Measurements from ENCODE around the gene PCED1A.
A peak's percentile ranks its signal among the peaks of the same experiment; 100 is the strongest.
"Not testable (repeated sequence)": the region's sequence is repeated elsewhere in the genome, so short reads cannot be mapped to it uniquely, and the experiment has no call there.

PCED1A gene

DNA sequence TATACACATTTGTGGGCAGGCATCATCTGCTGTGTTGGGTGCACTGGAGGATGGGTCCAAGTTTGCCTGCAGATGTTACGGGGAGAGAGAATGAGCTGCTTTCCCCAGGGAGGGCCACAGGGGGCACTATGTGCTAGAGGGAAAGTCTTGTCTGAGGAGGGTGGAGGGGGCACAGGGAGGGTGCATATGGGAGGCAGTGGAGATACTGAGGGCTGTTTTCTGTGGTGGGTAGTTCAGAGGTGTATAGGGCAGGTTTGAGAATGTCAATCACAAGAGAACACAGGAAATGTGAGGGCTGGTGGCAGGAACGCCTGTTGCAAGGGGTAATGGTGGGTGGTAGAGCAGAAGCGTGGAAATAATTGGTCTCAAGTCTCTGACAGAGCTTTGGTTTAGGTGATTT is 25.2 kb upstream of the PCED1A start:
- no peak for DNase-seq (ENCODE audit: low spot score)

DNA sequence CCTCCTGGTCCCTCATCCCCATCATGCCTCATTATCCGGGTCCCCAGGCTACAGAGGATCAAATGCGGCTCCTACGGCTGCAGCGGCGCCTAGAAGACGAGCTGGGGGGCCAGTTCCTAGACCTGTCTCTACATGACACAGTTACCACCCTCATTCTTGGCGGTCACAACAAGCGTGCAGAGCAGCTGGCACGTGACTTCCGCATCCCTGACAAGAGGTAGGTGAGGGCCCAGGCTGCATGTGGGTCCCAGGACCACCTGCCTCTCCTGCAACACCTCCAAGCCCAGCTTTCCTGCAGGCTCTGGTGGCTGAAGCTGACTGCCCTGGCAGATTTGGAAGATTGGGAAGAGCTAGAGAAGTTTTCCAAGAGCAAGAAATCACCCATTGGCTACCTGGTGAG is 24.6 kb upstream of the PCED1A start:
- DNase-seq (ENCODE audit: low spot score): no peak

DNA sequence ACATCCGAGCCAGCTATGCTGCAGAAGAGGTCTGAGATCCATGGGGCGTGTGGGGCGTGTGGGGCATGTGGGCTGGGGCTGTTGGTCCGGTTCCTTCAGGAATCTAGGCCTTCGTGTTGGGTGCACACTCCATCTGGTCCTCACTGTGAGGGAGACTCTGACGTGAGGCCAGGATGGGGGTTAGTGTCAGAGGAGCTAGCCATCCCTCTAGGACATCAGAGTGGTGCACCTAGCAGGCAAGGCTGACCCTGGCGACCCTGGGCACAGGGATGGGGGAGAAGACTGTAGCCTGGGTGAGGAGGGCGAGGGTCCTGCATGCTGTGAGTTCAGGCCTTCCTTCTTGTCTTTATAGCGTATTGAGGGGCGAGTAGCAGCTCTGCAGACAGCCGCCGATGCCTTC is 24.2 kb upstream of the PCED1A start:
- no peak for DNase-seq (ENCODE audit: low spot score)

DNA sequence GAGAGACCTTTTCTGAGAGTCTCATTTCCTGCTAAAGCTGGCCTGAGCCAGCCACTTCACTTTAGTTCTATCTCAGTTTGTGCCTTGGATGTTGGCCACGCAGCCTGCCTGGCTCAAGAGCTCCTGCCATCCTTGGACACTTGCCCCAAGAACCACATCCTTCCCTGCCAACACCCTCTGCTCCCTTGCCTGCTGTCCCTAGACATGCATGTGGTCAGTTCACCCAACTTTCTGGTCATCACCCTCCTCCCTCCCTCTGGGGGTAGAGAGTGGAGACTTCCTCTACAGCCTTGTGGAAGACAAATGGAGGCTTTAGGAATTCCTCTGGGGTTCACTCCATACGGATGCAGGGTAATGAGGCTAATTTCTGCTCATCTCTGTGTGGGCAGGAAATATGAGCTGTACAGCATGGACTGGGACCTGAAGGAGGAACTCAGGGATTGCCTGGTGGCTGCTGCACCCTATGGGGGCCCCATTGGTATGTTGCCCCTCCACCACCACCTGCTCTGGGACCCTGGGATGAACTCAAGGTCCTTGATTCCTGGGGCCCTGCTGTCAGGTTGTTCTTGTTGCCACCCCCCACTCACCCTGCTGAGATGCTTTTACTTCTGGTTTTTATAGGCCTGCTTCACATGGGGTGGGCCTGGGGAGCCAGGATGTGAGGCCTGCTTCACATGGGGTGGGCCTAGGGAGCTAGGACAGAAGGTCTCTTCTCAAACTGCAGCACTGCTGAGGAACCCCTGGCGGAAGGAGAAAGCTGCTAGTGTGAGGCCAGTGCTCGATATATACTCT is 19.1 kb upstream of the PCED1A start:
- DNase-seq (ENCODE audit: low spot score): peak; percentile 27

DNA sequence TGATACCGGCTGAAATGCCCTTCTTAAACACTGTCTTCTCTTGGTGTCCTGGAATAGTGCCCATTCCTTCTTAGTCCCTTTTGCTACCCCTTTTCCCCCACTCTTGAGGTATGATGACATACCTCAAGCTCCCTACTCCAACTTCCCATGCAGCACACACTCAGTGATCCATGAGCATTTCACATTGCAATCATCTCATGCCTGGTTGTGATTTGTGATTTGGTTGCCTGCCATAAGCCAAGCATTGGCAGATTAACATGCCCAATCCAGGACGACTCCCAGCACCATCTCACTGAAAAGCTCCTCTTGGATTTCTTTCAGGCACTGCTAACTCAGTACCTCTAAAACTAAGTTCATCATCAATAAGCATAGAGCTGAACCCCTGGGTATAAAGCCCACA is 18.1 kb upstream of the PCED1A start:
- DNase-seq (ENCODE audit: low spot score): no peak

DNA sequence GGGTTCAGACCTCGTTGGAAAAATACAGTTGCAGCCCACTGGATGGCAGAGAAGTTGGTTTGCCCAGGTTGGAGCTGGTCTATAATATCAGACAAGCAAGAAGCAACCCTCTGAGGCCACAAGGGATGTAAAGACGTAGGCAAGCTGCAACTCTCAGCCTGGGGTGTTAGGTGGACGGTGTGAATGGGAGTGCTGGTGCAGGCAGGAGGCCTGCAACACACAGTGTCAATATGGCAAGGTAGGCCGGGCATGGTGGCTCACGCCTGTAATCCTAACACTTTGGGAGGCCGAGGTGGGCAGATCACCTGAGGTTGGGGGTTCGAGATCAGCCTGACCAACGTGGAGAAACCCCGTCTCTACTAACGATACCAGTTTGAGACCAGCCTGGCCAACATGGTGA is 10.6 kb upstream of the PCED1A start:
- no peak for DNase-seq (ENCODE audit: low spot score)

DNA sequence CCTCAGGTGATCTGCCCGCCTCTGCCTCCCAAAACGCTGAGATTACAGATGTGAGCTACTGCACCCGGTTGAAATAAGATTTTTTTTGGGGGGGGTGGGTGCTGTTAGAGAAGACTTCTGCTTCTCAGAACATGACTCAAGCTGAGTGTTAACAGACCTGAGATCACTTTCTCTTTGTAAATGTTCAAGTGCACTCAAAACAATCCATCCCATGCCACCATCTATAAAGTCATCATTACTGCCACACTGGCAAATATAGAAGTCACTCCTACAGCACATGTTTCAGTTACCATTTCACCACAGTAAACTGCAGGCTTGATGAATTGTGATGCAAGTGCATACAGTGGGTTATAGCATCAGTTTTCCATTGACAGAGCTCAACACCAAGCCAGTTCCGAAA is 9.1 kb upstream of the PCED1A start:
- DNase-seq (ENCODE audit: low spot score): no peak

DNA sequence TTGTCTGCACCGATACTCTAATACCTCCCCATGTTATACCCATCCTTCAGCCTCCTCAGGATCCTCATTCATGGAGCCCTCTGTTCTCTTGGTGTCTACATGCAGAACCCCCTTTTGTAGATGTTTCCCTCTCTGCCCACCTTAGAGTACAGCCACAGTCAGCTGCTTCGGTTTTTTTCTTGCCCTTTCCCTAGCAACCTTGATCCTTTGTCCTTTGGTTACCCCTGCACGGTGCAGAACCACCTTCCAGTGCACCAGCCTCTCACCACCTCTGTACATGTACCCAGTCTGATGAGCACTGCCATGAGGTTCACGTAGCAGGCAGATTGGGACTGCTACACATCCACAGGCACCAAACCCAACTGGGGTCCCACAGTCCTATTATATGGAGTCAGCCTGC is 7.3 kb upstream of the PCED1A start:
- no peak for DNase-seq (ENCODE audit: low spot score)

DNA sequence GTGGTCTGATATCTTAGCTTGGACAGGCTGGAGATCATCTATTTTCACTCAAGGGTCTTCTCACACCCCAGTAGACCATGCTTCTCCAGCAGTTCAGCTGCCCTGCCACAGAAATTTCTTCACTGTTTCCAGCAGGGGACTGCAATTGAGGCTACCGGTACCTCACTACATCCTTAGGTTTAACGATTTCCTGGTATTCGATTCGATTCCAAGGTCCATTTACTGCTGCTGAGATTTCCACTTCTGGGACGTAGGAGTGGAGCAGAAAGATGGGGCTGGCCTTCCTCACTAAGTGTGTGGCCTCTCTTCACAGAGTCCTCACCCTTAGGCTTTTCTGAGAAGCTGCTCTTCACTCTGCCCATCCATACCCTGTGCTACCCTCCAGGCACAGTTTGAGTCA is 6.2 kb upstream of the PCED1A start:
- DNase-seq (ENCODE audit: low spot score): no peak

DNA sequence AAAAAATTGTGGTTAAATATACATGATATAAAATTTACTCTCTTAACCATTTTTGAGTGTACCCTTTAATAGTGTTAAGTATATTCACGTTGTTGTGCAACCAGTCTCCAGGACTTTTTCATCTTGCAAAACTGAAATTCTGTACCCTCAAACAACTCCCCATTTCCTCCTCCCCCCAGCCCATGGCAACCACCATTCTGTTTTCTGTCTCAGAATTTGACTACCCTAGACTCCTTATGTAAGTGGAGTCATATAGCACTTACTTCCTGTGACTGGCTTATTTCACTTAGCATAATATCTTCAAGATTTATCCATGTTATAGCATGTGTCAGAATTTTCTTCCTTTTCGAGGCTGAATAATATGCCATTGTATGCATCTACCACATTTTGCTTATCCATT is 5.2 kb upstream of the PCED1A start:
- no peak for DNase-seq (ENCODE audit: low spot score)

DNA sequence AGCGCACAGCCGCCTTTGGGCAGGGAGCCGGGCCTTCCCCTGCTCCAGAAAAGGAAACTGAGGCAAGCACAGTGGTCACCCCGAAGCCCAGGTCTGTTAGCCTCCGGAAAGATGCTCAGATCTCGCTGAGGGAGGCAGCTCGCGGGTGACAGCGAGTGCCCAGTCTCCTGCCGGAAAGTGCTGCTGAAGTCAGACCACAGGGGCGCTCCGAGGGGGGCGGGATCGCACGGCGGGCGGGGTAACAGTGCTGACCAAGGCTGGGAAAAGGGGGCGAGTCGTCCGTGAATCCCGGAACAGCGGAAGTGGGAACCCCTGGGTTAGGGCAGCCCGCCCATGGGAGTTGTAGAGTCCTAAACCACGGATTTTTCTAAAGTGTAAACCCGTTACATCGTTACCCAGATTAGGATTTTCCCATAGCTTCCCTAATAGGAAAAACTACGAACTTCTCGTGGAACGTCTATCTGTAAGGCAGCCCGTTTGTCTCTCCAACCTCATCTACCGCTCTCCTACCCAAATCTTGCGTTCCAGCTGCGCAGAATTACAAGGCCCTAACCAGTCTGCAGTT is 594 bp upstream of the PCED1A start:
- no peak for DNase-seq (ENCODE audit: low spot score)

DNA sequence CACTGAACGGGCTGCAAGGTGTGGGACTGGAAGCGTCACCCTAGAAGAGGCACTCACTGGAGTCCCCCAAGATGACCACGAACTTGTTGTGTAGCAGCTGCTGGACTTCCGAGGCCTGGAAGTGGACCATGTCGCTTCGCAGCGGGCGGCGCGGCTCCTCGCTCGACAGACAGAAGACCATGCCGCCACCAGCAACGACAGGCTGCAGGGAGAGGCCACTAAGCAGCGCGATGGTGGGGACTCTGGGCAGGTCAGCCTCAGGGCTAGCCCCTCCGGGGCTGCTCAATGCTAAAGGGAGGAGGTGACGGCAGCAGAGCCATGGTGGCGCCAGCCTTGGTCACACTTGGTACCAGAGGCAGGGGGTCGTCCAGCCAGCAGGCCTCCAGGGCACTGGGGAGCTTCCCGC is 720 bp downstream of the PCED1A start:
- no peak for DNase-seq (ENCODE audit: low spot score)

DNA sequence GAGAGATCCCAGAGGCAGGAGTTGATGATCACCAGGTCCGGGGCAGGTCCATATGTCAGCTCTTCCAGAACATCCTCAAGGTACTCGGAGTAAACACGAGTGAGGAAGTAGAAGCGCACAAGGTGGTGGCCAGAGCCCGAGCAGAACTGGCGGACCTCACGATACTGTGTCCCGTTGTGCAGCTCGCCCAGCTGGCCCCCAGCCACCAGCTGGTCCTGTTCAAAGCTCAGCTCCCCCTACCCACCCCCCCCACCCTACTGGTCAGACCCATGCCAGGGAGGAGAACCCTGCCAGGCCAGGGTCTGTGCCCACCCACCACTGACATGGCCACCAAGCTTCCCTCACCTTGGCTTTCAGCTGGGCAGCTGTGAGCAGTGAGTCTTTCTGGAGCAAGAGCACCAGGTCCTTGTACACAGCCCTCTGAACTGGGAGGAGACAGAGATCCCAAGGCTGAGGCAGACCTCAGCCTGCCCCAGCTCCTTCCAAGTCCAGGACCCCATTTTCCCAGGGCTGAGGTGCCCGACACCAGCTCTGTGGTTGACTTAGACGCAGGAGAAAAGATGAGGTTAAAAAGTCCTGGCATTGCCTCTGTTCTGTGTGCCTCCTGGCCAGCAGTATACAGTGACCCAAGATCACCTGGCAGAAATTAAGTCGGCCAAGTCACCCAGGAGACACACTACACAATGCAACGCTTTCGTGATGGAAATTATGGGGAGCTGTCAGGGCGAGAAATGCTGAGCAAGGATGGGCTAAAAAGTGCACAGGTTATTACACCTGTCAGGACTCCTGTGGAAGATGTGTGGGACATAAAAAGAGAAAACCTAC is 1.4 kb downstream of the PCED1A start:
- DNase-seq (ENCODE audit: low spot score): no peak

DNA sequence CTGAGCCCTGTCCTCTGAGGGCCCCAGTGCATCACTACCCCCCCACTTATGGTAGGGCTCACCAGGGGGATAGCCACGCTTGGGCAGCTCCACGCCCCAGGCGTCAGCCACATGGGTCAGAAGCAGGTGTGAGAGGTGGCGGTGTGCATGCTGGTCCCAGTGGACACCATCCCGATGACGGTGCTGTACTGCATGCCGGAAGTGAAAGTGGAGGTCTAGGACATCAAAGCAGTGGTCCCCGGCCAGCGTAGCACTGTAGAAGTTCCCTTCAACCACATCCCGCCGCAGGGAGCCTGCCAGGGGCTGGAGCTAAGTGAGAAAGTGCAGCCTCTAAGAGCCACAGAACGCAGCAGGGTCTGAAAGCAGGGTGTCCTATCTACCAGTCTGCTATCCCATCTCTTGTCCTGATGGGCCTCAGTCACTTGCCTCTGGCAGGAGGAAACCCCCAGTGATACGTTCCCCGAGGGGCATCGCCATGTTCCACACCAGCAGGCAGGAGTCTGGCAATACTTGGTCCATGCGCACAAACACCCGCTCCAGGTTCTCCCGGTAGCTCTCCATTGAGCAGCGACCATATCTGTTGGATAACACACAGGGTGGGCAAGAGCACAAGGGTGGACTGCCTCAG is 2.2 kb downstream of the PCED1A start:
- DNase-seq (ENCODE audit: low spot score): no peak

DNA sequence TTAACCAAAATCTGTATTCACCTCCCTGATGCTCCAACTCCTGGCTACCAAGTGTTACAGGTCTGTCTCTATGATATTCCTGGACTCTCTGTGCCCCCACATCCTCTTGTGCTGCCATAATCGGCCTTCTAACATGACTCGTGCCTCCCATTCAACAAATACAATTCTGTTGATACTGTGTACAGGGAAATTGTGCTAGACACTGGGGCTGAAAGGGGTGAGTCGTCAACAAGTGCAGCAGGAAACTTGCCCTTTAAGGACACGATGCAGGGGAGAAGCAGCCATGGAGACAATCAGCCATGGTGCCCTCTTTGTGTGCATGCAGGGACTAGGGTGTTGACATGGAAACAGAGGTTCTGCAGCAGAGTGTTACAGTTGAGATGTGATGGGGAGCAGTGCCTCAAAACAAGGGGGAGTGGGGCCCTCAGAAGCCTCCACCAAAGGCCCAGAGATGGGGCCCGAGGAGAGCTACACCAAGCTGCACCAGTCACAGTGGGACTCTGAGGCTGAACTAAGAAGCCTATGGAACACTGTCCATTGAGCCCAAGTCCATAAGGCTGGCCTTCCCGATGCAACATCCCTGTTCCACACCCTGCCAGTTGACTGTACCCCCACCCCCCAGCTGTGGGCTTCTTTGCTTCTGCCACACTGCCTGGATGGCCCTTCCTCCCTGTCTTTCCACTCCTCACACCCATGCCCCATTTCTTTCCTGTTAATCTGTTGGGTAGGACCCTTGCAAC is 3.1 kb downstream of the PCED1A start:
- no peak for DNase-seq (ENCODE audit: low spot score)

DNA sequence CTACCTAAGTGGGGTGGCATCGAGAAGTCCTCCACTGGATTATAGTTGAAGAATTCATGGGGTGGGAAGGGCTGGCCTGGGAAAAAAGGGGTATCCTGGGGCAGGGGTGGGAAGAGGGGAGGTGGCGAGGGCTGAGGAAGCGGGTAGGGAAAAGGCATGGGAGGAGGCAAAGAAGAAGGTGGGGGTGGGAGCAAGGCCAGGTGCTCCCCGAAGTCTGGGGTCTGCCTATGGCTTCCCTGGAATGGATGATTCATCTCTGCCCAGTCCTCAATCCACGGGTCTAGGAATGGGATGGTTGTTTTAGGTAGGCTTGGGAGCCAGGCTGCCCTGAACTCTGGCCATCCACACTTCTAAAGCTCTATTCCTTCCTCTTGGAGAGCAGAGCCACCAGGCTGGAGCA is 4.4 kb downstream of the PCED1A start:
- DNase-seq (ENCODE audit: low spot score): no peak

DNA sequence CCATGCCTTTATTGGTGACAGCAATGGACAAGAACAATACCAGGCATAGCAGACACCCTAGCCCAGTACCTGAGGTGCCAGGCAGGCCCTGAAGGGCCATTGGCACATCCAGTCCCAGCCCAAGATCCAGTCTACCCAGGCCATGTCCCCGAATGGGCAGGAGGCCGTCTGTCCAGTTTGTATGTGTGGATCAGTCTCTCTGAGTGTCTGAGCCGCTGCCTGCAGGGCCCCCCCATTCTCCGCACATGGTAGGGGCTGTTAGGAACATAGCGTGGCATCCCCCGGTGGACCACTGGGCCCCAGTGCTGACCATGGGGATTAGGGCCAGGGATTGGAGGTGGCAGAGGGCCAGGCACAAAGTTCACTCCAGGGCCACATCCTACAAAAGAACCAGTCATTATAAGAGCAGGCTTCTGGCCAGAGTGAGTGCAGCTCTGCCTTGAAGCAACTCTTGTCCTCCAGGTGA is 5.1 kb downstream of the PCED1A start:
- DNase-seq (ENCODE audit: low spot score): no peak

DNA sequence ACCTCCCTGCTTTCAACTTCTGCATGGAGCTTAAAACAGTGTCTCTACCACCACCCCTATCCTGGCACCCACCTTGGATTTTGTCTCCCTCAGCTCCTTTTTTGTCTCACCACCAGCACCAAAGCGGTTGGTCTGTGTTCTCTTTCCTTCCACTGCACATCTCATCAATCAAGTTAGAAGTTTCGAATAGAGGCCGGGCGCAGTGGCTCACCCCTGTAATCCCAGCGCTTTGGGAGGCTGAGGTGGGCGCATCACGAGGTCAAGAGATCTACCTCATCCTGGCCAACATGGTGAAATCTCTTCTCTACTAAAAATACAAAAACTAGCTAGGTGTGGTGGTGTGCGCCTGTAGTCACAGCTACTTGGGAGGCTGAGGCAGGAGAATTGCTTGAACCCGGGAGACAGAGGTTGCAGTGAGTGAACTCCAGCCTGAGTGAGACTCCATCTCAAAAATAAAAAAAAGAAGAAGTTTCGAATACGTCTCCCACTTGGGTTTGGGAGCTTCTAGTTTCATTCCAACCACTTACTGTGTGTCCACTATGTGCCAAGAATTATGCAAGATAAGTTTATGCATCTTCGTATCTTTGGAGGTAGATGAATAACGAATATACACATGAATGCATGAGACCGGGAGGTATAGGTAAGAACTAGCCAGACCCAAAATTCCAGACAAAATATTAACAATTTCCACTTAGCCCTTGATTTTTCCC is 5.9 kb downstream of the PCED1A start:
- no peak for DNase-seq (ENCODE audit: low spot score)

DNA sequence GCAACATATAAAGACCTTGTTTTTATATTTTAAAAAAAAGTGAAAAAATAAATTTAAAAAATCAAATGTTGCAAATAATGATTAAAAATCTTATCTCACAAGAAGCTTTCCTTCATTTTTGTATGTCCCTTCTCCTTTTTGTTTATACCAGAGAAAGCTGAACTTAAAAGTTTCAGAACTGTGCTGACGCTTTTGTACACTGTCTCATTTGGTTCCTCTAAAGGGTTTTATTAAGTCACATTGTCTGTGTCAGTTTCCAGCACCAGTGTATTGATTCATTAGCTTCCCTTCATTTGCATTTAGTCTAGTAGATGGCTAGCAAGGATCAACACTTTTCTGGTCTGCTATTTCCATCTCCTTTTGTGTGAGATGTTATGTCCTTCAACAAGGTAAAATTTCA is 6.7 kb downstream of the PCED1A start:
- DNase-seq (ENCODE audit: low spot score): no peak

DNA sequence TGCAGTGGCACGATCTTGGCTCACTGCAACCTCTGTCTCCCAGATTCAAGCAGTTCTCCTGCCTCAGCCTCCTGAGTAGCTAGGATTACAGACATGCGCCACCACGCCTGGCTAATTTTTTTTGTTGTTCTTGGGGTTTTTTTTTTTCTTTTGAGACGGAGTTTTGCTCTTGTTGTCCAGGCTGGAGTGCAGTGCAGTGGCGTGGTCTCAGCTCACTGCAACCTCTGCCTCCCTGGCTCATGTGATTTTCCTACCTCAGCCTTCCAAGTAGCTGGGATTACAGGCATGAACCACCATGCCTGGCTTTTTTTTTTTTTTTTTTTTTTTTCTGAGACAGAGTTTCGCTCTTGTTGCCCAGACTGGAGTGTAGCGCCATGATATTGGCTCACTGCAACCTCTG is 9.2 kb downstream of the PCED1A start:
- DNase-seq (ENCODE audit: low spot score): not testable (repeated sequence)

DNA sequence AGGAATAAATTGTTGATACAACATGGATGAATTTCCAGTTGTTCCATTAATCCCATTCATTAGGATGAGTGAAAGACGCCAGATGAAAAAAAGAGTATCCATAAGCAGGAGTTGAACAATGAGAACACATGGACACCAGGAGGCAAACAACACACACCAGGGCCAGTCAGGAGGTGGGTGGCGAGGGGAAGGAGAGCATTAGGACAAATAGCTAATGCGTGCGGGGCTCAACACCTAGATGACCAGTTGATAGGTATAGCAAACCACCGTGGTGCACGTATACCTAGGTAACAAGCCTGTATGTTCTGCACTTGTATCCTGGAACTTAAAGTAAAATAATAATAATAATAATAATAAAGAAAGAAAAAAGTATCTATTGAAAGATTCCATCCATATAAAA is 11.1 kb downstream of the PCED1A start:
- DNase-seq (ENCODE audit: low spot score): no peak
